Hepatocyte (in vitro differentiated cells): Measurements from ENCODE around the gene SLC8B1.

ENCODE experiments used
- EZH2 ChIP-seq: fragments of 200-600 bp; sonication (generic); IDR thresholded peaks from 2 replicates; pipeline ENCODE4 v1.6.1; 2016; ENCODE audit warnings: antibody characterized with exemption, mild to moderate bottlenecking, borderline replicate concordance
- TF ChIP-seq, protein P1 (sequence below): fragments of 200-600 bp; sonication (generic); IDR thresholded peaks from 2 replicates; pipeline ENCODE4 v1.5.1; 2016; ENCODE audit warnings: antibody characterized with exemption, mild to moderate bottlenecking; ENCODE audit not compliant: poor library complexity

DNA sequence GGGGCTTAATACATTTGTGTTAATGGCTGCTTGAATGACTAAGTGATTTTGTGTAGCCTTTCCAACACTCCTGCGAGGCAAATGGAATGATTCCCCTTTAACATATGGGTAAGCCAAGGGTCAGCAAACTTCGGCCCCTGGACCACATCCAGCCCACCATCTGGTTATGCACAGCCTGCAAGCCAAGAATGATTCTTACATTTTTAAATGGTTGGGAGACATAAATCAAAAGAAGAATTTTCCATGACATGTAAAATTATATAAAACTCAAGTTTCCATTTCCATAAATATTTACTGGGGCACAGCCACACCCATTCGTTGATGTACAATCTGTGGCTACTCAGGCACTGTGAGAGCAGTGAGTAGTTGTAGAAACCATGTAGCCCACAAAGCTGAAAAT, 9.0 kb downstream of the SLC8B1 start:
- TF ChIP-seq, protein P1, sequence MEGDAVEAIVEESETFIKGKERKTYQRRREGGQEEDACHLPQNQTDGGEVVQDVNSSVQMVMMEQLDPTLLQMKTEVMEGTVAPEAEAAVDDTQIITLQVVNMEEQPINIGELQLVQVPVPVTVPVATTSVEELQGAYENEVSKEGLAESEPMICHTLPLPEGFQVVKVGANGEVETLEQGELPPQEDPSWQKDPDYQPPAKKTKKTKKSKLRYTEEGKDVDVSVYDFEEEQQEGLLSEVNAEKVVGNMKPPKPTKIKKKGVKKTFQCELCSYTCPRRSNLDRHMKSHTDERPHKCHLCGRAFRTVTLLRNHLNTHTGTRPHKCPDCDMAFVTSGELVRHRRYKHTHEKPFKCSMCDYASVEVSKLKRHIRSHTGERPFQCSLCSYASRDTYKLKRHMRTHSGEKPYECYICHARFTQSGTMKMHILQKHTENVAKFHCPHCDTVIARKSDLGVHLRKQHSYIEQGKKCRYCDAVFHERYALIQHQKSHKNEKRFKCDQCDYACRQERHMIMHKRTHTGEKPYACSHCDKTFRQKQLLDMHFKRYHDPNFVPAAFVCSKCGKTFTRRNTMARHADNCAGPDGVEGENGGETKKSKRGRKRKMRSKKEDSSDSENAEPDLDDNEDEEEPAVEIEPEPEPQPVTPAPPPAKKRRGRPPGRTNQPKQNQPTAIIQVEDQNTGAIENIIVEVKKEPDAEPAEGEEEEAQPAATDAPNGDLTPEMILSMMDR = no peak
- no peak for TF ChIP-seq EZH2
